ENCODE results near the gene PRKCE. TPM values are rescaled to one million over a fixed set of nuclear protein-coding genes. Genes with fewer than 3 reads are reported as not detected.

Gene PRKCE
- total RNA-seq, 1 experiment from 2014 or later, result 12.1 TPM

DNA sequence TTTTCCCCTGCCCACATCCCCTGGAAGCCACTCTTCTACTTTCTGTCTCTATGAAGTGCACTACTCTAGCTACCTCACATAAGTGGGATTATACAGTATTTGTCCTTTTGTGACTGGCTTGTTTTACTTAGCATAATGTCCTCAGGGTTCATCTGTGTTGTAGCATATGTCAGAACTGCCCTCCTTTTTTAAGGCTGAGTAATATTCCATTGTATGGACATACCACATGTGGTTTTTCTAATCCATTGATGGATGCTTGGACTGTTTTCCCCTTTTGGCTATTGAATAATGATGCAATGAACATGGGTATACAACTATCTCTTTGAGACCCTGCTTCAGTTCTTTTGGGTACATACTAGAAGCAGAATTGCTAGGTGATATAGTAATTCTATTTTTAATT is 95.9 kb downstream of the PRKCE start:
- ChIA-PET POLR2A (no interaction called here), CTCF (no interaction called here)
- Mint-ChIP-seq H3K9me3 (ENCODE audit: unreplicated experiment) (peaks cover 11% of the 10 kb centered on the region), H3K27ac (ENCODE audit: low read depth, unreplicated experiment) (no peak overlapping the region), H3K4me3 (ENCODE audit: unreplicated experiment) (no peak overlapping the region), H3K27me3 (ENCODE audit: insufficient read depth, unreplicated experiment) (no peaks in the 10 kb centered on the region), H3K36me3 (ENCODE audit: insufficient read depth, unreplicated experiment) (no peaks in the 10 kb centered on the region), H3K4me1 (ENCODE audit: insufficient read depth, unreplicated experiment) (peaks cover 6% of the 10 kb centered on the region)
- no peak for DNase-seq (ENCODE audit: unreplicated experiment)
- TF ChIP-seq, protein P1, sequence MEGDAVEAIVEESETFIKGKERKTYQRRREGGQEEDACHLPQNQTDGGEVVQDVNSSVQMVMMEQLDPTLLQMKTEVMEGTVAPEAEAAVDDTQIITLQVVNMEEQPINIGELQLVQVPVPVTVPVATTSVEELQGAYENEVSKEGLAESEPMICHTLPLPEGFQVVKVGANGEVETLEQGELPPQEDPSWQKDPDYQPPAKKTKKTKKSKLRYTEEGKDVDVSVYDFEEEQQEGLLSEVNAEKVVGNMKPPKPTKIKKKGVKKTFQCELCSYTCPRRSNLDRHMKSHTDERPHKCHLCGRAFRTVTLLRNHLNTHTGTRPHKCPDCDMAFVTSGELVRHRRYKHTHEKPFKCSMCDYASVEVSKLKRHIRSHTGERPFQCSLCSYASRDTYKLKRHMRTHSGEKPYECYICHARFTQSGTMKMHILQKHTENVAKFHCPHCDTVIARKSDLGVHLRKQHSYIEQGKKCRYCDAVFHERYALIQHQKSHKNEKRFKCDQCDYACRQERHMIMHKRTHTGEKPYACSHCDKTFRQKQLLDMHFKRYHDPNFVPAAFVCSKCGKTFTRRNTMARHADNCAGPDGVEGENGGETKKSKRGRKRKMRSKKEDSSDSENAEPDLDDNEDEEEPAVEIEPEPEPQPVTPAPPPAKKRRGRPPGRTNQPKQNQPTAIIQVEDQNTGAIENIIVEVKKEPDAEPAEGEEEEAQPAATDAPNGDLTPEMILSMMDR (IDR thresholded peaks at IDR 0.05; ENCODE audit: unreplicated experiment), result no peak
- BruUV-seq (replicated peaks), result no TSS peak
- intact Hi-C loops (cut with micrococcal nuclease), result no loop called here

DNA sequence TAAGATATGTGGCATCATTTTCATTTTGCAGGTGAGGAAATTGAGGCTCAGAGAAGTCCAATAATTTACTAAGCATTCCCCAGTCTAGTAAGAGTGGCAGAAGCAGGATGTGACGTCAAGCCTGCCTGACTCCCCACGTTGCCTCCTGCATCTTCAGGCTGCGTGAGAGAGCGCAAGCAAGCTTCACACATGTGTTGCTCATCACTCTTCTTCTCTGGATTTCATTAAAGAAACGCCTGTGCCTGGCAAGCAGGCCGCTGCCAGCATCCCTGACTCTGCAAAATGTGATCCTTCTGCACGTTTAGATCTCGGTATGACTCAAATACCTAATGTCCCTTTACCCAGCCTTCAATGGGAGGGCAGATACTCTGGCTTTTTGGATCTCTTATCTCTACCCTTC is 96.8 kb downstream of the PRKCE start:
- peaks cover 6% of the 10 kb centered on the region for H3K4me1 Mint-ChIP-seq (ENCODE audit: insufficient read depth, unreplicated experiment)
- no peaks in the 10 kb centered on the region for H3K27me3 Mint-ChIP-seq (ENCODE audit: insufficient read depth, unreplicated experiment)
- DNase-seq (ENCODE audit: unreplicated experiment), result no peak
- intact Hi-C loops (cut with micrococcal nuclease), result no loop called here
- TF ChIP-seq, protein P1 (IDR thresholded peaks at IDR 0.05; ENCODE audit: unreplicated experiment), result no peak
- CTCF ChIA-PET, result interaction anchor here (1.0 kb wide), 1 partner anchor 31 kb away, joined by 3 read pairs; no protein-coding TSS in a partner anchor
- POLR2A ChIA-PET, result interaction anchor here (0.5 kb wide), 1 partner anchor 77 kb away, joined by 3 read pairs; no protein-coding TSS in a partner anchor
- BruUV-seq (replicated peaks), result no TSS peak
- peaks cover 11% of the 10 kb centered on the region for H3K9me3 Mint-ChIP-seq (ENCODE audit: unreplicated experiment)
- no peak overlapping the region for H3K4me3 Mint-ChIP-seq (ENCODE audit: unreplicated experiment)
- H3K27ac Mint-ChIP-seq (ENCODE audit: low read depth, unreplicated experiment), result no peak overlapping the region
- no peaks in the 10 kb centered on the region for H3K36me3 Mint-ChIP-seq (ENCODE audit: insufficient read depth, unreplicated experiment)

DNA sequence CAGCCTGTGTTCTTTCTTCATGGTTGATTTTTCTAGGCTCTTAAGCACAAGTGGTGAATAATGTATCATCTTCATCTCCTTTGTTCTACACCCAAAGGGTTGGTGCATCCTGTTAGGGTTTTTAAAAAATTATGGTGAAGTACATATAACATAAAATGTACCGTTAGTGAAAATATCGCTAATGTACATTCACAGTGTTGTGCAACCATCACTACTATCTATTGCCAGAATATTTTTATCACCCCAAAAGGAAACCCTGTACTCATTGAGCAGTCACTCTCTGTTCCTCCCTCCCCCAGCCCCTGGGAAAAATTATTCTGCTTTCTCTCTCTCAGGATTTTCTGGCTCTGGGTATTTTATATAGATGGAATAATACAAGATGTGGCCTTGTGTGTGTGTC is 98.5 kb downstream of the PRKCE start:
- no peak overlapping the region for H3K4me3 Mint-ChIP-seq (ENCODE audit: unreplicated experiment)
- H3K36me3 Mint-ChIP-seq (ENCODE audit: insufficient read depth, unreplicated experiment), result no peaks in the 10 kb centered on the region
- ChIA-PET CTCF (no interaction called here), POLR2A (no interaction called here)
- intact Hi-C loops (cut with micrococcal nuclease), result no loop called here
- H3K4me1 Mint-ChIP-seq (ENCODE audit: insufficient read depth, unreplicated experiment), result peaks cover 6% of the 10 kb centered on the region
- BruUV-seq (replicated peaks), result no TSS peak
- peaks cover 11% of the 10 kb centered on the region for H3K9me3 Mint-ChIP-seq (ENCODE audit: unreplicated experiment)
- TF ChIP-seq, protein P1 (IDR thresholded peaks at IDR 0.05; ENCODE audit: unreplicated experiment), result no peak
- no peak overlapping the region for H3K27ac Mint-ChIP-seq (ENCODE audit: low read depth, unreplicated experiment)
- H3K27me3 Mint-ChIP-seq (ENCODE audit: insufficient read depth, unreplicated experiment), result no peaks in the 10 kb centered on the region
- DNase-seq (ENCODE audit: unreplicated experiment), result no peak

DNA sequence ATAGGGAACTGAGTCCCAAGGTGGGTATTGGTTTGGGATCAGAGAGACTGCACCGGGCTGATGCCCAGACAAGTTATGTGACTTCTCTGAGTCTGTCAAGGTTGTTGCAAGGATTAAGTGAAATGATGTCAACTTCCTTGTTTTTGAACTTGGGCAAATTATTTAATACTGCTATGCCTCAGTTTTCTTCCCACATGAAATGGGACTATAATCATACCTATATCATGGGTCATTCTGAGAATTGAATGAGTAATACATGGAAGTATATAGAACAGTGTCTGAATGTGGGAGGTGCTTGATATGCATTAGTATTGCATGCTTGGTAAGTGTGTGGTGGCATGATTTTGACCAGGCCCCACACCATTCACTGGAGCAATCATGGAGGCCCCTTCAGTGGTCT is 99.0 kb downstream of the PRKCE start:
- TF ChIP-seq, protein P1 (IDR thresholded peaks at IDR 0.05; ENCODE audit: unreplicated experiment), result no peak
- ChIA-PET CTCF (no interaction called here), POLR2A (no interaction called here)
- Mint-ChIP-seq H3K9me3 (ENCODE audit: unreplicated experiment) (peaks cover 11% of the 10 kb centered on the region), H3K36me3 (ENCODE audit: insufficient read depth, unreplicated experiment) (no peaks in the 10 kb centered on the region), H3K27ac (ENCODE audit: low read depth, unreplicated experiment) (no peak overlapping the region), H3K4me1 (ENCODE audit: insufficient read depth, unreplicated experiment) (peaks cover 6% of the 10 kb centered on the region), H3K27me3 (ENCODE audit: insufficient read depth, unreplicated experiment) (no peaks in the 10 kb centered on the region), H3K4me3 (ENCODE audit: unreplicated experiment) (no peak overlapping the region)
- BruUV-seq (replicated peaks), result no TSS peak
- intact Hi-C loops (cut with micrococcal nuclease), result no loop called here
- DNase-seq (ENCODE audit: unreplicated experiment), result no peak

Measured in MCF 10A (cell line).